ENCODE data around the gene KNDC1. TPM values are rescaled to one million over a fixed set of nuclear protein-coding genes. Genes with fewer than 3 reads are reported as not detected.

The KNDC1 gene
- total and polyA plus RNA-seq, 2 of the 13 experiments (the other 11 are each of a cell fraction or from before 2014, with no cell fraction given): 0.69 TPM; not detected in 1

GRCh38 chr10:133176546-133176945 is 16.5 kb downstream of the KNDC1 start:
- intact Hi-C loops (cut with micrococcal nuclease; ENCODE audit: unreplicated experiment): no loop called here
- no peak for TF ChIP-seq MEIS1 (CRISPR knock-in tag; IDR thresholded peaks at IDR 0.05; ENCODE audit: borderline replicate concordance)
- TF ChIP-seq TAF15 (IDR thresholded peaks at IDR 0.05; ENCODE audit: low read depth, low read length, poor library complexity, severe bottlenecking): no peak
- TF ChIP-seq NFKBIZ (CRISPR knock-in tag; IDR thresholded peaks at IDR 0.05): no peak
- TF ChIP-seq ZNF768 (CRISPR knock-in tag; IDR thresholded peaks at IDR 0.05): no peak
- TF ChIP-seq ZNF672 (CRISPR knock-in tag; IDR thresholded peaks at IDR 0.05): no peak
- TF ChIP-seq AHR (CRISPR knock-in tag; IDR thresholded peaks at IDR 0.05): no peak
- TF ChIP-seq TFE3 (CRISPR knock-in tag; IDR thresholded peaks at IDR 0.05): no peak
- TF ChIP-seq, protein P1, sequence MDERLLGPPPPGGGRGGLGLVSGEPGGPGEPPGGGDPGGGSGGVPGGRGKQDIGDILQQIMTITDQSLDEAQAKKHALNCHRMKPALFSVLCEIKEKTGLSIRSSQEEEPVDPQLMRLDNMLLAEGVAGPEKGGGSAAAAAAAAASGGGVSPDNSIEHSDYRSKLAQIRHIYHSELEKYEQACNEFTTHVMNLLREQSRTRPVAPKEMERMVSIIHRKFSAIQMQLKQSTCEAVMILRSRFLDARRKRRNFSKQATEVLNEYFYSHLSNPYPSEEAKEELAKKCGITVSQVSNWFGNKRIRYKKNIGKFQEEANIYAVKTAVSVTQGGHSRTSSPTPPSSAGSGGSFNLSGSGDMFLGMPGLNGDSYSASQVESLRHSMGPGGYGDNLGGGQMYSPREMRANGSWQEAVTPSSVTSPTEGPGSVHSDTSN (CRISPR knock-in tag; IDR thresholded peaks at IDR 0.05): no peak
- no peak for TF ChIP-seq GZF1 (CRISPR knock-in tag; IDR thresholded peaks at IDR 0.05)
- TF ChIP-seq HMGXB3 (CRISPR knock-in tag; IDR thresholded peaks at IDR 0.05; ENCODE audit: borderline replicate concordance): no peak

More at GRCh38 chr10:133176546-133176945, 16.5 kb downstream of the KNDC1 start:
- Histone ChIP-seq H4K20me1 (ENCODE audit: insufficient read depth, low read length) (no peaks in the 10 kb centered on the region), H3K4me3 (replicated peaks in 1 of 3; ENCODE audit: insufficient read depth in 1 of 3, low read depth in 2 of 3, low read length in 3 of 3) (no peak overlapping the region), H3K4me2 (ENCODE audit: low read depth, low read length) (no peak overlapping the region), H3K36me3 (replicated peaks in 1 of 2; ENCODE audit: control insufficient read depth in 1 of 2, insufficient read depth in 2 of 2, low read length in 2 of 2) (no peaks in the 10 kb centered on the region), H3K79me2 (ENCODE audit: insufficient read depth, low read length) (no peaks in the 10 kb centered on the region), H3K9me3 (ENCODE audit: low read length) (peaks cover 10% of the 10 kb centered on the region; the same call in 1 of the 2 replicates), H3K27me3 (ENCODE audit: control insufficient read depth in 1 of 2, insufficient read depth in 2 of 2, low read length in 2 of 2) (peaks cover 3 to 25% of the 10 kb centered on the region in 2 experiments; a peak in 3 of 5 replicates), H2AFZ (ENCODE audit: low read length) (no peak overlapping the region), H3K9ac (ENCODE audit: insufficient read depth, low read depth, low read length) (no peak overlapping the region), H3K4me1 (ENCODE audit: insufficient read depth, low read length) (no peaks in the 10 kb centered on the region), H3K27ac (ENCODE audit: extremely low read length, insufficient read depth, low read length) (no peak overlapping the region)
- no TSS peak for BruUV-seq (replicated peaks)
- ChIA-PET POLR2A (no interaction called here), CTCF (ENCODE audit: low intra/inter-chr PET ratio, low total read pairs) (no interaction called here)
- 0% methylated on average over 1 of the region's 4 CpGs for WGBS (ENCODE audit: low lambda C conversion rate)
- no peak for FAIRE-seq
- in situ Hi-C loops (cut with HindIII; ENCODE audit: extremely low pct_ligation_motif_present, low pct_unique_long_range_greater_than_20kb): no loop called here
- ATAC-seq: no peak
- DNase-seq (ENCODE audit: low spot score): no peak

All from HepG2 (cell line).